Activated CD4-positive, alpha-beta T cell treated with anti-CD3 and anti-CD28 coated beads for 48 hours (primary cell): ENCODE data around the gene HELB.

Experiments
- DNase-seq: peaks from one replicate; pipeline ENCODE4 v3.0.0-alpha.2; 2020

Gene HELB

GRCh38 chr12:66301944-66302826 lies at the start of gene HELB:
Gene HELB, plus strand, starts transcription at chr12:66302493. Its CDS starts 111 bp downstream, at chr12:66302604.
- peak; percentile 99 for DNase-seq

- no peak for DNase-seq
These were observed 49.5 kb upstream of the HELB start for GRCh38 chr12:66252771-66253170.

- DNase-seq, result no peak
These were observed 46.6 kb upstream of the HELB start for GRCh38 chr12:66255737-66256136.

- no peak for DNase-seq
These were observed 44.3 kb upstream of the HELB start for GRCh38 chr12:66258011-66258410.

GRCh38 chr12:66262737-66263136 lies 39.6 kb upstream of the HELB start:
- no peak for DNase-seq

- no peak for DNase-seq
These were observed 33.7 kb upstream of the HELB start for GRCh38 chr12:66268562-66268961.

- no peak for DNase-seq
These were observed 33.2 kb upstream of the HELB start for GRCh38 chr12:66269142-66269541.

- DNase-seq, result peak; percentile 25
These were observed 32.4 kb upstream of the HELB start for GRCh38 chr12:66269757-66270383.

GRCh38 chr12:66270613-66271012 lies 31.7 kb upstream of the HELB start:
- DNase-seq, result no peak

GRCh38 chr12:66272650-66273049 lies 29.6 kb upstream of the HELB start:
- DNase-seq, result no peak

GRCh38 chr12:66273147-66273546 lies 29.1 kb upstream of the HELB start:
- DNase-seq, result no peak

GRCh38 chr12:66275040-66275439 lies 27.3 kb upstream of the HELB start:
- no peak for DNase-seq

GRCh38 chr12:66279123-66279712 lies 23.1 kb upstream of the HELB start:
- peak; percentile 44 for DNase-seq

- DNase-seq, result no peak
These were observed 21.7 kb upstream of the HELB start for GRCh38 chr12:66280561-66280960.

GRCh38 chr12:66282244-66282643 lies 20.0 kb upstream of the HELB start:
- no peak for DNase-seq

- no peak for DNase-seq
These were observed 15.0 kb upstream of the HELB start for GRCh38 chr12:66287275-66287674.

GRCh38 chr12:66288121-66288520 lies 14.2 kb upstream of the HELB start:
- peak; percentile 46 for DNase-seq

- no peak for DNase-seq
These were observed 12.8 kb upstream of the HELB start for GRCh38 chr12:66289485-66289884.

GRCh38 chr12:66290716-66291200 lies 11.5 kb upstream of the HELB start:
- DNase-seq, result no peak

GRCh38 chr12:66296176-66296683 lies 6.1 kb upstream of the HELB start:
- no peak for DNase-seq

- DNase-seq, result no peak
These were observed 5.2 kb upstream of the HELB start for GRCh38 chr12:66297080-66297479.

GRCh38 chr12:66297923-66298322 lies 4.4 kb upstream of the HELB start:
- DNase-seq, result no peak

- no peak for DNase-seq
These were observed 505 bp downstream of the HELB start for GRCh38 chr12:66302827-66303169.

- DNase-seq, result peak; percentile 24
These were observed 1.1 kb downstream of the HELB start for GRCh38 chr12:66303316-66303804.
